Body of pancreas (tissue), 4 donors: ENCODE results near the gene UBE2E2. TPM values are rescaled to one million over a fixed set of nuclear protein-coding genes. Genes with fewer than 3 reads are reported as not detected.
"Not testable (repeated sequence)": the region's sequence is repeated elsewhere in the genome, so short reads cannot be mapped to it uniquely, and the experiment has no call there.

Experiments
- ATAC-seq: fragments of 150-250 bp; one replicate; pipeline ENCODE4 v1.9.1; 2016
- DNase-seq, 4 donors: peaks; one replicate each; pipeline ENCODE4 v3.0.0-alpha.2; 2019
- H3K27ac ChIP-seq, 4 donors: fragments of 200-600 bp; sonication (generic); 1 replicate in 3 of 4; 2 replicates in 1 of 4; pipeline versions ENCODE4 v1.5.1 to v1.6.1; 2016 to 2019; ENCODE audit warnings: mild to moderate bottlenecking in 1 of 4, mixed read lengths in 1 of 4, moderate library complexity in 1 of 4
- H3K27me3 ChIP-seq, 2 donors: fragments of 200-600 bp; sonication (generic); one replicate each; pipeline ENCODE4 v1.6.0; 2016; ENCODE audit warnings: mild to moderate bottlenecking in 1 of 2
- H3K36me3 ChIP-seq, 2 donors: fragments of 200-600 bp; sonication (generic); replicated peaks in 1 of 2; 2 replicates each; pipeline ENCODE4 v1.5.1; 2016; ENCODE audit warnings: low read depth in 2 of 2; ENCODE audit not compliant: insufficient read depth in 1 of 2
- H3K4me1 ChIP-seq: fragments of 200-600 bp; sonication (generic); one replicate; pipeline ENCODE4 v1.6.0; 2016
- H3K4me3 ChIP-seq, 2 donors: fragments of 200-600 bp; sonication (generic); 1 replicate in 1 of 2; 2 replicates in 1 of 2; pipeline ENCODE4 v1.5.1; 2016 to 2019
- H3K9me3 ChIP-seq, 3 donors: fragments of 200-600 bp; sonication (generic); 1 replicate in 2 of 3; 2 replicates in 1 of 3; pipeline ENCODE4 v1.5.1; 2016
- POLR2A ChIP-seq, 3 donors: fragments of 450-650 bp; IDR thresholded peaks; one replicate each; pipeline ENCODE4 v1.6.1; 2016; ENCODE audit warnings: antibody characterized with exemption in 3 of 3, mild to moderate bottlenecking in 2 of 3
- WGBS, 2 donors: methylation state at CpG; one replicate each; pipeline ENCODE4 v1.1.5; 2017; 5-methylcytosine and 5-hydroxymethylcytosine counted together
- intact Hi-C: fragments of 100-400 bp; cut with DNase I; formaldehyde crosslinking; loops from one replicate; pipeline ENCODE4 v1.15.1; 2023
- total RNA-seq, 2 donors: library from RNA; depleted of rRNA; stranded (reverse); fragments of >200 nt; gene quantifications; one replicate each; pipeline ENCODE4 v1.1.0, GENCODE V29; 2016
- TF ChIP-seq, protein P1 (sequence below), 7 experiments: fragments of 450-650 bp in 4 of 7; fragments of 200-600 bp in 3 of 7; sonication (generic) in 3 of 7; IDR thresholded peaks; one replicate each; pipeline ENCODE4 v1.5.1; 2016 to 2019; ENCODE audit warnings: antibody characterized with exemption in 7 of 7

The UBE2E2 gene
- total RNA-seq, 2 donors from 2014 or later = 7.8 to 23.7 TPM

DNA sequence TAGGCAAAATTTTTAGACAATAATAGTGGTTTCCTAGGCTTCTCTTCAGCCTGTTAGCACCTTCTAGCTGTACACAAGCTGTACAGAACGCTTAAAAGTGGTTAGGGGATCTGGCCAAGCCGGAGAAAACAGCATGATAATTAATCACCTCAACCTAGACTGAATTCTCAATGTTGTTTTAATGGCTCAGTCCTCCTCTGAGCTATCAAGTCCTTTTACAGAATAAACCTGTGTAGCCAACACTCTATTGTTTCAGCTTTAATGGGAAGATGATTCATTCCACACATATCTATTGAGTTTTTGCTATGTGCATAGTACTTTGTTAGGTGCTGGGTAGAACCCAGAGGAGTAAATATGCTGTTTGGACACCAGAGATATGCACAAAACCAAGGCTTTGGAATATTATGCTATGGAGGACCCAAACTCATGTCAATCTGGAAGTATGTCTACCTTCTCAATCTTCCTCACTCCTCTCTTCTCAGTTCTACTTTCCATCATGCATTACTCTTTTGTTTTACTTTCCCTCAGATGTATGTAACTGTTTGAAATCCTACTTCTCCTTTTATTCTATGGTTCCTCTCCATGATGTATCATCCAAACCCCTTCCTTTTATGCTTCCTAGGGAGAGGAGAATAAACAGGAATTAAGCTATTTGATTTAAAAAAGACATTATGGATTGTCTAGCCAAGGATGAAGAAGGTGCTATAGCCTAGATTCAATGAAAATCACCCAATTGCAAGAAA is 27.6 kb upstream of the UBE2E2 start:
- intact Hi-C loops = no loop called here
- Histone ChIP-seq H3K36me3 (no peaks in the 10 kb centered on the region), H3K4me3 (no peak overlapping the region), H3K27ac (no peak overlapping the region), H3K4me1 (no peaks in the 10 kb centered on the region), H3K27me3 (no peaks in the 10 kb centered on the region), H3K9me3 (no peaks in the 10 kb centered on the region)
- DNase-seq = no peak
- WGBS, 2 donors = 33 to 37% methylated on average over 2 of the region's 2 CpGs
- ATAC-seq = no peak
- TF ChIP-seq, protein P1, sequence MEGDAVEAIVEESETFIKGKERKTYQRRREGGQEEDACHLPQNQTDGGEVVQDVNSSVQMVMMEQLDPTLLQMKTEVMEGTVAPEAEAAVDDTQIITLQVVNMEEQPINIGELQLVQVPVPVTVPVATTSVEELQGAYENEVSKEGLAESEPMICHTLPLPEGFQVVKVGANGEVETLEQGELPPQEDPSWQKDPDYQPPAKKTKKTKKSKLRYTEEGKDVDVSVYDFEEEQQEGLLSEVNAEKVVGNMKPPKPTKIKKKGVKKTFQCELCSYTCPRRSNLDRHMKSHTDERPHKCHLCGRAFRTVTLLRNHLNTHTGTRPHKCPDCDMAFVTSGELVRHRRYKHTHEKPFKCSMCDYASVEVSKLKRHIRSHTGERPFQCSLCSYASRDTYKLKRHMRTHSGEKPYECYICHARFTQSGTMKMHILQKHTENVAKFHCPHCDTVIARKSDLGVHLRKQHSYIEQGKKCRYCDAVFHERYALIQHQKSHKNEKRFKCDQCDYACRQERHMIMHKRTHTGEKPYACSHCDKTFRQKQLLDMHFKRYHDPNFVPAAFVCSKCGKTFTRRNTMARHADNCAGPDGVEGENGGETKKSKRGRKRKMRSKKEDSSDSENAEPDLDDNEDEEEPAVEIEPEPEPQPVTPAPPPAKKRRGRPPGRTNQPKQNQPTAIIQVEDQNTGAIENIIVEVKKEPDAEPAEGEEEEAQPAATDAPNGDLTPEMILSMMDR (IDR thresholded peaks at IDR 0.05) = no peak
- TF ChIP-seq POLR2A (IDR thresholded peaks at IDR 0.05) = no peak

DNA sequence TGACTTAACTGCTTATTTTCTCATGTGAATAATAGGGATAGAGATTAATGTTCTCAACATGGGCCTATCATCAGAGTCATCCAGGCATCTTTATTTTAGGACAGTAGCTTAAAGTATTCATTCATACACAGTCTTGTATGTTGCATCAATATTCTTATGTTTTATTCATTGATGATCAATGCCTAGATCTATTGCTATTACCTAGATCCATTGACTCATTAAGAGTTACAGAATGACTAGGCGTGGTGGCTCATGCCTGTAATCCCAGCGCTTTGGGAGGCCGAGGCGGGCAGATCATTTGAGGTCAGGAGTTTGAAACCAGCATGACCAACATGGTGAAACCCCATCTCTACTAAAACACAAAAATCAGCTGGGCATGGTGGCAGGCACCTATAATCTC is 26.3 kb upstream of the UBE2E2 start:
- H3K4me1 ChIP-seq, intact Hi-C loops, H3K9me3 ChIP-seq, DNase-seq, ATAC-seq, H3K36me3 ChIP-seq, H3K4me3 ChIP-seq, H3K27ac ChIP-seq, H3K27me3 ChIP-seq: not testable (repeated sequence)
- WGBS, 2 donors = 77 to 83% methylated on average over 4 of the region's 4 CpGs

DNA sequence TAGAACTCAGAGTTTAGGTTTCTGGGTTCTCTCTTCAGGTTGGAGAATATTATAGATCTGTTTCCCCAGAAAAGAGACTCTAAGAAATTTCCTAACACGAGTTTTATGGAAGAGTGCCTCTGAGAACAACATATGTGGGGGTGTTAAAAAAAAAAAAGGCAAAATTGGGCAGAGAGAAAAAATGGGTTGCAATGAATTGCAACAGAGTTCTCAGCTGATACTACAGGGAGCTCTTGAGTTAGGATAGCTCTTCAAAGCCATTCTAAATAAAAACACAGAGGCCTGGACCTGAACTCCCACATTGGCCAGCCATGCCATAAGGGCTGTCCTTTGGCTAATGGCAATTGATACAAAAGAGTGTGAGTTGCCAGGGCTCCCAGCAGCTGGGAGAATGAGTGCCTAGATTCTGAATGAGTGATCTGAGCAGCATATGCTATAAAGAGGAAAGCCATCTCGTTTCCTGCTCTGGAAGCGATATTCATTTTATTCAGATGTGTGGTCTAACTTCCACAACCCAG is 20.1 kb upstream of the UBE2E2 start:
- no peak overlapping the region for H3K27ac ChIP-seq
- ATAC-seq = no peak
- no peak for DNase-seq
- TF ChIP-seq POLR2A (IDR thresholded peaks at IDR 0.05) = no peak
- TF ChIP-seq, protein P1 (IDR thresholded peaks at IDR 0.05) = no peak
- H3K4me1 ChIP-seq = no peaks in the 10 kb centered on the region
- intact Hi-C loops = no loop called here
- H3K9me3 ChIP-seq = no peaks in the 10 kb centered on the region
- 55 to 78% methylated on average over 3 of the region's 3 CpGs for WGBS, 2 donors
- no peak overlapping the region for H3K4me3 ChIP-seq
- no peaks in the 10 kb centered on the region for H3K36me3 ChIP-seq
- H3K27me3 ChIP-seq = no peaks in the 10 kb centered on the region

DNA sequence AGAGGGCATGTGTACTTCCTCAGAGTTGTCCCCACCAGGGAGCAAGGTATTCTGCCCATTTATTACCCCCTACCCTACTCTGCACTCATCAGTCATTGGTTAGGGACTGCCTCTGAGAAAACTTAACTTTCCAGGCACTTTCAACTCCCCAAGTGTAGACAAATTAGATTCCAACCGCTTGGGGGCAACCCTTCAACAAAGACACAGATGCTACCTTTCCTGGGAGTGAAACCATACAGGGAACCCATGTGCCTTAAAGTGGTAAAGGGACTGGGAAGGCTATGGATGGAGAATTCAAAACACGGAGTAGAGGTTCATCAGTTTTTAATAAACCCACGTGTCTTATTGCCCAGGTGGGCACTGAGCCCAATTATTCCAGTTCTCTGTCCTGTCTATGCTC is 19.4 kb upstream of the UBE2E2 start:
- Histone ChIP-seq H3K4me3 (no peak overlapping the region), H3K36me3 (no peaks in the 10 kb centered on the region), H3K9me3 (no peaks in the 10 kb centered on the region), H3K4me1 (no peaks in the 10 kb centered on the region), H3K27ac (no peak overlapping the region), H3K27me3 (no peaks in the 10 kb centered on the region)
- peak; percentile 64 for ATAC-seq
- 11 to 14% methylated on average over 3 of the region's 3 CpGs for WGBS, 2 donors
- TF ChIP-seq, protein P1 (IDR thresholded peaks at IDR 0.05) = peak; percentile 9 to 69 (median 51)
- no peak for TF ChIP-seq POLR2A (IDR thresholded peaks at IDR 0.05)
- peak; percentile 45 to 64 (median 56) for DNase-seq
- intact Hi-C loops = no loop called here

DNA sequence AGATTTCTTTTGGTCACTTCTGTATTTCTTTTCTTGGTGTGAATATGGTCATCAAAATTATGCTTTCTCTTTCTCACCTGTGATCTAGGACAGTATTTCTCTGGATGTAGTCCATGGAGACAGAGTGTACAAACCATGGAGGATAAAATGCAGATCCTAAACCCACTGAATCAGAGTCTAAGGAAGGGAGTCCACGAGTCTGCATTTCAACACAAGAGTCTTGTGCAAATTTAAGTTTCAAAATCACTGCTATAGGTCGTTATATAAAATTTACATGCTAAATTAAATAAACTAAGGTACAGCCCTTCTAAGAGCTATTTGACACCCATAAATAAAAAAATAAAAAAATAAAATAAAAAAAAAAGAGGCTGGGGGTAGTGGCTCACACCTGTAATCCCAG is 17.3 kb upstream of the UBE2E2 start:
- H3K9me3 ChIP-seq = no peaks in the 10 kb centered on the region
- DNase-seq (no peak), ATAC-seq (no peak)
- TF ChIP-seq, protein P1 (IDR thresholded peaks at IDR 0.05) = no peak
- no peak for TF ChIP-seq POLR2A (IDR thresholded peaks at IDR 0.05)
- no peaks in the 10 kb centered on the region for H3K27me3 ChIP-seq
- H3K4me3 ChIP-seq = no peak overlapping the region
- no peaks in the 10 kb centered on the region for H3K4me1 ChIP-seq
- H3K27ac ChIP-seq = no peak overlapping the region
- H3K36me3 ChIP-seq = no peaks in the 10 kb centered on the region
- intact Hi-C loops = no loop called here
- 48 to 50% methylated on average over 2 of the region's 2 CpGs for WGBS, 2 donors
